A172 (cell line): ENCODE measurements around the gene GNAZ. TPM values are rescaled to one million over a fixed set of nuclear protein-coding genes. Genes with fewer than 3 reads are reported as not detected.

Source experiments
- DNase-seq: peaks from one replicate; pipeline ENCODE4 v3.0.0-alpha.2; 2015; ENCODE audit warnings: low spot score
- total RNA-seq: library from RNA; depleted of rRNA; stranded (reverse); fragments of >200 nt; shearing (Covaris generic); gene quantifications from 2 replicates; pipeline ENCODE4 v1.2.3, GENCODE V29; 2014

GNAZ gene
- total RNA-seq, 1 experiment from 2014 or later = 8.5 TPM

- no peak for DNase-seq
These were observed 22.1 kb downstream of the GNAZ start for GRCh38 chr22:23092217-23092955.

- DNase-seq = no peak
These were observed 22.9 kb downstream of the GNAZ start for GRCh38 chr22:23093051-23093788.

GRCh38 chr22:23094260-23094659 lies 23.9 kb downstream of the GNAZ start:
- no peak for DNase-seq

- no peak for DNase-seq
These were observed 24.7 kb downstream of the GNAZ start for GRCh38 chr22:23094695-23095681.

GRCh38 chr22:23095733-23096342 lies 25.5 kb downstream of the GNAZ start:
- DNase-seq = no peak

GRCh38 chr22:23097412-23098229 lies 27.3 kb downstream of the GNAZ start:
- no peak for DNase-seq

GRCh38 chr22:23098230-23098705 lies 27.9 kb downstream of the GNAZ start:
- DNase-seq = no peak

GRCh38 chr22:23098718-23099530 lies 28.6 kb downstream of the GNAZ start:
- no peak for DNase-seq

GRCh38 chr22:23099531-23099804 lies 29.1 kb downstream of the GNAZ start:
- DNase-seq = no peak

- no peak for DNase-seq
These were observed 29.9 kb downstream of the GNAZ start for GRCh38 chr22:23100124-23100801.

- DNase-seq = no peak
These were observed 31.2 kb downstream of the GNAZ start for GRCh38 chr22:23101524-23101923.

GRCh38 chr22:23102002-23102655 lies 31.8 kb downstream of the GNAZ start:
- DNase-seq = no peak

GRCh38 chr22:23102776-23103175 lies 32.5 kb downstream of the GNAZ start:
- DNase-seq = no peak

- no peak for DNase-seq
These were observed 33.1 kb downstream of the GNAZ start for GRCh38 chr22:23103199-23103954.

- no peak for DNase-seq
These were observed 34.1 kb downstream of the GNAZ start for GRCh38 chr22:23104187-23104971.

- DNase-seq = no peak
These were observed 35.0 kb downstream of the GNAZ start for GRCh38 chr22:23105304-23105703.

GRCh38 chr22:23105919-23106318 lies 35.6 kb downstream of the GNAZ start:
- no peak for DNase-seq
